Measurements from ENCODE around the gene MACROD2.

The MACROD2 gene

DNA sequence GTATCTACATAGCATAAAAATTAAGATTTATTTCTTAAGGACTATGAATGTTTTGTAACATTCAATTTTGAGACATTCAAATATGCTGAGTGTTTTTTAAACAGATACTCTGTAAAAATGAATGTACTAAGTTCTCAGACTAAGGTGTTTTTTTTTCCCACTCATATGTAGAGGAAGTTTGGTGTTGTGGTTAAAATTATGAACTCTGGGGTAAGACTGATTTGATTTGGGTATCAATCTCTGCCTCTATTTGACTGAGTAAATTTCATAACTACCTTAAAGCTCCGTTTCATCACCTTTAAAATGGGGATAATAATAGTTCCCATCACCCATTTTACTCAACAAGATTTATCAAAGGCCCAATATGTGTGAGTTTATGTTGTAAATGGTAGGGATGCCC lies 728.7 kb downstream of the MACROD2 start:
- no peak for DNase-seq

DNA sequence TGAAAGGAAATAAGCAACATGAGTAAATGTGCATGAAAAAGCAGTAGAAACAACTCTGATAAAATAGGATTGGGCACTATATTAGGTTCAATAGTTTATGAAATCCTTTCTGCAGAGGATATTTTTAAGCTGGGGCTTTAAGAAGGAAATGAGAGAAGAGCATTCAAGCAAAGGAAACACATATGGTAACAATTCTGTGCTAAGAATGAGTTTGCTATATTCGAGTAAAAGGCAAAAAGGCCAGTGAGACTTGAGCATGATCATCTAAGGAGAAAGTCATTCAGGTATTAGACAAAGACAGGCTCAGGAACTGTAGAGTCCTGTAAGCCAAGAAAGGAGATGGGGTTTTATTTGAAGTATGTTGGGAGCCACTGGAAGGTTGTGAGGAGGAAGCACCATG lies 729.2 kb downstream of the MACROD2 start:
- DNase-seq: no peak

DNA sequence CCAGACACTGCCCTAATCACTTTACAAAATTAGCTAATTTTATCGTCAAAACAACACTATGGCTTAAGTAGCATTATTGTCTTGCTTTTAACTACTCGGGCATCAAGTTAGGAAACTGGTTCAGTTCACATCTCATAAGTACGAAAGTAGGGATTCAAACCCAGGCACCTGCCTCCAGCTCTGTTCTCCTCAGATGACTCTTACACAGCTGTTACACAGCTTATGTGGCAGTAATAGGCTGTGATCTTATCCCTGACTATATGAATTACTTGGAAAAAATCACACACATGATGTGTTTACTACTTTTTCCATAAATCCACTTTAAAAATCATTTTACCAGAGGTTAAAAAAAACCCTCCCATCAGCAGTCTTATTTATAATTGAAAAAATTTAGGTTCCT lies 731.3 kb downstream of the MACROD2 start:
- DNase-seq: no peak

DNA sequence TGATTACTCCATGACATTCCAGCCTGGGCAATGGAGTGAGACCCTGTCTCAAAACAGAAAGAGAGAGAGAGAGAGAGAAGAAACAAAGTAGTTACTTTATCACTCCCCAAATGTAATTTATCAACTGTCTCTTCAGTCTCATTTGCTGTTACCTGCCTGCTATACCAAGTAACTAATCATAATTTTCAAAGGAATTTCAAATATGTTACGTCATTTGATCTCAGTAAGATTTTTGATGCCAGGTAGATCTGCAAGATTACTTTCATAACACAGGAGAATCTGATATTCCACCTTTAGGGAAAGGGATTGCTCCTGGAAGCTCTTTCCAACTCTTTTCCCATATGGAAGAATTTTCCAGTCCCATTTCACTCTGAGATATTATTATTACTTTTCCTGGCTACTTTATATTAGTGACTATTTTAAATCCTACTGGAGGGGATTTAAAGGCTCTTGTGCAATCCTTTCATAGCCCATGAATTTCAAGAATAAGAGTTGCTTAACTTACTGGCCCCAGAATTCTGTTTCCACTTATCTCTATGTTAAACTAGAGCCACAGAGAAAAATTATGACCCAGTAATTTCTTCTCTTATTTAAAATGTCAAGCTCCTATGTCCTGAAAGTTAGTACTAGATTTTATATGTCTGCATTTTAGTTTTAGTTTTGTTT lies 732.3 kb downstream of the MACROD2 start:
- DNase-seq: no peak

DNA sequence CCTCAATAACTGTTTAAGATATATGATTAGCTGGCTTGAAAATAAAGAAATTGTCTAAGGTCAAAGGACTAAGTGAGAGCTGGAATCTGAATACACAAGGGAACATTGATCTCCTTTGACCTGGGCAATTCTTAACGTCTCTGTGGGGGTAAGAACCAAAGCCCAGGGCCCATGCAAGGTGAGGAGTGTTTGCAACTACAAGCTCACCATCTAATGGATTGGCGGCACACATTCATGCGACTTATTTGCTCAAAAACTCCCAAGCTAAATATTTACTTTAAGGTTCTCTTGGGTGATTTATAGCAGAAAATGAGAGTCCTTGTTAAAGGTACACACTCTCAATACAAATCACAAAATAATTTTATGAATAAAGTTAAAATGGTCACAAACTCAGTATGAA lies 734.1 kb downstream of the MACROD2 start:
- no peak for DNase-seq

DNA sequence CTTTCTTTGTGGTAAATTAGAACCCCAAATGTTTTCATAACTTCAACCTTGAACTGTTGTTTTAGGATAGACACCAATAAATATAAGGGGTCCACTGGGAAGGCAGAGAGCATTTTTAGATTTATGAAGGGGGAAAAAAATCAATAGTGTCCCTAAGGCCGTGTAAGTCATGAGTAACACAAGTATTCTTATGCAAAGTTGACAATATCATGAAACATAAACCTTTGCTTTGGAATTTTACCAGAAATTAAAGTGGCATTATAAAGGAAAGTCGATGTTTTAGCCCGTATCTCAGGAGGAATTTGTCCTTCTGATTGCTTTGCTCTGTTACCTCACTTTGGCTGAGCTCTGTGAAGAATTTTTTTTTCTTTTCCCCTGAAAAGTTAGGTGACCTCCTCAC lies 737.0 kb downstream of the MACROD2 start:
- DNase-seq: no peak

DNA sequence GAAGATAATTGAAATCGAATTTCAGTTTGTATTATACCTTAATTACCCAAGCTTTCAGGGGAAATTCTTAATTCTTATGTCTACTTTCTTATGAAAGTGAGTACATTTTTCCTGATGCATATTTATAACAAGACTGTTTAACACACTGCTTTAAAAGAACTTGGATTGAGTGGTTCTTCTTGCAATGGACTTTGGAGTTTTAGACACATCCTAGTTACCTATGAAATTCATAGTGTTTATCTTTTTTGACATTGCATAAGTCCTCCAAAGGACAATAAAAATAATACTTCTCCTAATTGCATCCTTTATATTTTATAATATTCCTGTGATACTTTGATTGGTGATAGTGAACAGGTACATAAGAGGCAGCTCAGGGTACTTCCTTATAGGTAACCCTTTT lies 737.7 kb downstream of the MACROD2 start:
- DNase-seq: no peak

DNA sequence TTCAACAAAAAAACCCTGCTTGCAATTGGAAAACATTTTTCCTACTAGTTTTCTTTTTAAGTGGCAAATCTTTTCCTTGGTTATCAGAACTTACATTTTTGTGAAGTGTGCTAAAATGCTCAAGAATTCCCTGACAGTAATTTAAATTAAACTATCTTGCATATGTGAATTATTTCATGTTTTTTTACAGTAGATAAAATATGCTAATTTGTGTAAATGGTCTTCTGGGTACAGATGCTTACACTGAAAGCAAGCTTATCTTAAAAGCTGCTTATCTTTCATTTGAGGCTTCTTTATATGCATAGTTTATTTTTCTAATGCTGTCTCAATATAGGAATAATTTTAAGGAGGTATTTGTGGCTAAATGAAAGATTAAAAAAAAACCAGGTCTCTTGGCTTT lies 745.1 kb downstream of the MACROD2 start:
- no peak for DNase-seq

DNA sequence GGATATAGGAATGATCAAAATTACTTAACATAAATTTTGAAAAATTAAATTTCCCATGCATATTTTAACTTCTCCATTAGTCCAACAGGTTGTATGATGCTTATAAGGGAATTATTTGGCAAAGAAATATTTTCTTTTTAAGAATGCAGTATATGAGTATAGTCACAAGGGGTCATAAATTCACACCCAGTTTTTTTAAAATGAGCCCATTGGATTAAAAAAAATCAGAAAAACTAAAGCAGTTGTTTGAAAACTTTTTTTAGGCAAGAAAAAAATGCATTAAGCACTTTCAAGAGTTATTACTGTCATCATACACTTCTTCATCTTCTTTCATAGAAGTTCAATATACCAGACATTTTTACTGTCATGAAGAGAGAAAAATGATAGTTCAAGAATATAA lies 746.3 kb downstream of the MACROD2 start:
- no peak for DNase-seq

DNA sequence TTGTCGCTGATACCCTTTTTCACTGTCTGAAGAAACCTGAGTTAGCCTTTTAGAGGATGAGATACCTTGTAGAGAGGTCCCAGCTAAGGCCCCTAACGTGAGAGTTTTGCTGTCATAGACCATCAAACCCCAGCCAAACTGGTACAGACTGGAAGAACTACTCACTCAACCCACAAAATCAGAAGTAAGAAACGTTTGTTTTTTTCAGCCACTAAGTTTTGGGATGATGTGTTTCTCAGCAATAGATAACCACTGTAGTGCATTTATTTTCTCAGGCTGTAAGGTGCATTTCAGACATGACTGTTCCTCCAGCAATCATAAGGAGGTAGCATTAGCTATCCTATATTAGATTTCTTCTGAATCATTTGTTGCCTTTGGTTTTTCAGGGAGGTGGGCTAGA lies 749.4 kb downstream of the MACROD2 start:
- DNase-seq: no peak

DNA sequence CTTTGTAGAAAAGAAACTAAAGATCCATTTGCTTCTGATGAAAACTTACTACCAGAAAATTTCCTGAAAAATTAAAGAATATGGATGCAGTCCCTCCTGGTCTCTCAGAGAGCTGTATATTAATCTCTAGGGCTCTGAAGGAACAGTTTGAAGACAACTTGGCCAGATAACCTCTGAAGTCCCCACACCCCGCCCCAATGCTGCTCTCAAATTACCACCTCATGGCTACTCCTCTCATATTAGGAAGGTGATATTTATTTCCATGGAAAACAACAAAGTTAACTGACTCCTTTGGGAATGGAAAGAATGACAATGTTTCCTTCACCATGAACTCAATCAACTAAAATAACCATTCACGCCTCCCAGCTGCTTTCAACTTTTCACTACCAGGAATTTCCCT lies 750.5 kb downstream of the MACROD2 start:
- no peak for DNase-seq

DNA sequence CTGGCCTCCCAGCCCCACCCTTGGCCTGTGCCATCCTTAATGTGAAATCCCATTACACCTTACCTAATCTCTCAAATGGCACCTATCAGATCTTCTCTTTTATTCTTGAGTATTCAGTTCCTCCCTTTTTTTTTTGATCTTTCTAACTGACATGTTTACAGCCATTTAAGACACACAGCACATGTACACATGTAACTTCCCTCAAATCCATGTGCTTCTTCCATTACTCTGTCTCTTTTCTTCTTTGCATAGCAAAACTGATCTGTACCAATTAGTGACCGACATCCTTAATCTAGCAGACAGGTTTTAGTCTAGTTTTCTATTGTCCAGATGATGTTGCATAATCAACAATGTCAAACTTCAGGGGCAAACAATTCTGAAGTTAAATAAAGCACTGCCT lies 755.9 kb downstream of the MACROD2 start:
- DNase-seq: no peak

DNA sequence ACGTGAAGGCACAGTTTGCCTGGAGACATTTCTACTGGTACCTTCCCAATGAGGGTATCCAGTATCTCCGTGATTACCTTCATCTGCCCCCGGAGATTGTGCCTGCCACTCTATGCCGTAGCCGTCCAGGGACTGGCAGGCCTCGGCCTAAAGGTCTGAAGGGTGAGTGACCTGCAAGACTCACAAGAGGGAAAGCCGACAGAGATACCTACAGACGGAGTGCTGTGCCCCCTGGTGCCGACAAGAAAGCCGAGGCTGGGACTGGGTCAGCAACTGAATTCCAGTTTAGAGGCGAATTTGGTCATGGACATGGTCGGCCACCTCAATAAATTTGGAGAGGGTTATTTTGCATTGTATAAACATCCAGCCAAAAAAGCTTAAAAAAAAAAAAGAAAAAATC lies 762.4 kb downstream of the MACROD2 start:
- no peak for DNase-seq

DNA sequence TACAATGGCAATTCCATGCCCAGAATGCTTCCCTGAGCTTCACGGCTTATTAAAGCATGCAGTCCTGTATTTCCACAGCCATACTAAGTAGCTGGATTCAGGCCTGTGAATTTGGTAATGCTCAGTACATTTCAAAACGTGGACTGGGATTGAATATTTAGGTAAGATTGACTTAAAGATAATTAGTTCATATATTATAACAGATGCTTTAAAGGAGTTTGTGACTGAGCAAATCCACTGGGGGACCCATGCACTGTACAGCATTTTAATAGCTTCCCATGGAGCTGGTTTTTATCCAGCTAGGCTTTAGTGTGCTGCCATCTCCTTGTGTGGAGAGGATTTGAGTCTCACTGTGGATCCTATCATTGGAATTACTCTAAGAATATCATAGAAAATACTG lies 763.0 kb downstream of the MACROD2 start:
- DNase-seq: no peak

DNA sequence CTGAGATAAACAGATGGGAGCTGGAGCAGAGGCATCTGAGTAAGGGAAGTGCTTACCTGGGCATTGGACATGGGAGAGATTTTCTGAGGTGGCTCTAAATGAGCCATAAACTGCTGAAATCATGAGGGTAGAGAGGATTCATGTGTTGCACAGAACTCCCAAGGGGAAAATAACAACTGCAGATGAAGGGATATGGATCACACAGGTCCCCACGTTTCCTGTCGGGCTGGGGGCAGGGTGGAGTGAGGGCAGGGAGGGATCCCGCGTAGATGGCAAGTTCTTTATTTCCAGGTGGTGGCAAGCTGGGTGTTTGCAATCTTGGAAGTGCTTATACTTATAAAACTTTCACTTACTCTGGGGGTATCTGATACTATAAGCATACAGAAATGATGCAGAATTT lies 764.7 kb downstream of the MACROD2 start:
- DNase-seq: no peak

DNA sequence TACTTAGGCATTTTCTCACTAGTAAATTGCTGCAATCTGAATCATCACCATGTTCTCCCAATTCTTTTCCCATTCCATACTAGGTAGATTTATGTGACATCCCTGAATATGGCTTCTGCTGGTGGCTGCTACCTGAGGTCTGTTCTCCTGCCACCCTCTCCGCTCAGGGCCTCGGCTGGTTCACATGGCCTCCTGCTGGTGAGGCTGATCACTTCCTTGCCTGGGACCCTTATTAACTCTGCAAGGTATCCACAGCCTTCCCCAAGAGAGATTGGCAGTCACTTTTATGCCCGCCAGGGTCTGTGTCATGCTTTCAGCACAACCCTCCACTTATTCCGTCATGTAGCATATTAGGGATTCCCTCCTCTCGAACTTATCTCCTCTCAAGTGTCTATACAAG lies 766.6 kb downstream of the MACROD2 start:
- no peak for DNase-seq

DNA sequence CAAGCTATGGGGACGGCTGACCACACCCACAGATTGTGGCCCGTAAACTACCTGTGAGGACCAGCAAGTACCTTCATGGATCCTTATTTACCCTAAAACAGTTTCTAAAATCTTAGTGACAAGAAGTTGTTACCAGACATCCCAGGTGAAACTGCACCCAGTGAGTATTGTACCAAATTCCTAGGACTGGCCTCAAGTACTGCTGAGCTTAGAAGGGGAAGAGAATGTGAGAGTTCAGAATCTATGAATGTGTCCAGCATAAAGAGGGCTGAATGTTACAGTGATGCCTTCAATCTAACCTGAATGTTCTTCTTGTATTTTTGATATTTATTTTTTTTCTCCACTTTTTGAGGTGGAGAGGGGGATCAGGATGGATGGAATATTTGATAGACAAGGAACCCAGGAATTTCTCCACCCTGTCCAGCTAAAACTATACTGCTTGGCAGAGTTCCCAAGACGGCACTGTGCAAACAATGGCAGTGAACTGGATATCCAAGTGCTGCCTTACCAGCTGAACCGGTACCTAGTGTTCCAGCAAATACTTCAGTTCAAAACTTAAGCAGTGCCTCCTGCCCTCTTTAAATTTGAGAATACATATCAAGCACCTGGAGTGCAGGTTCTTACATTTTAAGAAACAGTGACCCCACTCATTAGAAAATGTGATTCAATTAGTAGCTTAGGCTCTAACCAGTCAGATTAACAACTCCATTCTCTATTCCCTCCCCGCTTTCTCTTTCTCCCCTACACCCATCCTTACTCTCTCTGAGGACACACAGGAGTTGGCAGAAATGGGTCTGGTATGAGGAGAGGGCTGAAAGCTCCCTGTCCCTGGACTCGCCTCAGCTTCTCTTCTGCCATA lies 769.4 kb downstream of the MACROD2 start:
- DNase-seq: no peak

DNA sequence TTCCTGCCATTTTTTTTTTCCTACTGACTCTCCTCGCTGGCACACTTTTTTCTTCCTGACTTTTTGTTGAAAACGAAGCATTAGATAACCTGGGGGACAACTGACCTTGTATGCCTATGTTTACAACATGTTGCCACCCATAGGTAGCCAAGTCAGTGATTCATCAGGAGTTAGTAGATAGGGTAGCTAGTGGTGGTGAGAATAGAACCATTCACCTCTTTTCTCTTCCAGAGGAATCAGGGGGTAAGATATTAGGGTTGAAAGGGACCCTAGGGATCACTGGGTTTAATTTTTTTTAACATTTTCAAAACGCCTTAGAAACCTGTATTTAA lies 770.0 kb downstream of the MACROD2 start:
- no peak for DNase-seq

DNA sequence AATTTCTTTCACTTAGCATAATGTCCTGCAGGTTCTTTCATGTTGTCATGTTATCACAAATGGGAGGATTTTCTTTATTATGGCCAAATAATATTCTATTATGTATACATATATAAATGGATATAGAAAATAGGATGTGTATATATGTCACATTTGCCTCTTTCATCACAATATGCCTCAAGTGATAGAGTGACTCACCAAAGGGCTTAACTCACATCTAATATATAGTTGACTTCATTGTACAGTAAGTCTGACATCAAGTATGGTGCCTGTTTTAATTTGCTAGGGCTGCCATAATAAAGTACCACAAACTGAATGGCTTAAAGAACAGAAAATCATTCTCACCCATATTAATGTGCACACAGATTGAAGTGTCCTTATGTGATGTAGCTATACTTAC lies 778.2 kb downstream of the MACROD2 start:
- DNase-seq: no peak

DNA sequence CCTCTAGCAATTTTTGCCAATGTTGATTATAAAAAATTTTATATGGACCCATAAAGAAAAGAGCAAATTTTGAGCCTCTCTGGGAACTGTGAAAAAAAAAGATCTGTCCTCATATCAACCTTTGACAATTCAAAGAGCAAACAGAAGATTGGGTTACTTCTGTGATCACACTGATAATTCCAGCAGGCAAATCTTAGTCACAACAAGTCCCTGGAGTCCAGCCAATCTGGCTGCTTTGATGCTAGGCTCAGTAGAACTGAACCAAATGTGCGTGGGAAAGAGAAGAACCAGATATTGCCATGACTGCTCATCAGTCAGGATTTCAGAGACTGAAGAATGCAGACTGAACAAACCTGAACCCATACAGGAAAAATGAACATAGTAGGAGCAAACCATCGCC lies 780.5 kb downstream of the MACROD2 start:
- DNase-seq: no peak

DNA sequence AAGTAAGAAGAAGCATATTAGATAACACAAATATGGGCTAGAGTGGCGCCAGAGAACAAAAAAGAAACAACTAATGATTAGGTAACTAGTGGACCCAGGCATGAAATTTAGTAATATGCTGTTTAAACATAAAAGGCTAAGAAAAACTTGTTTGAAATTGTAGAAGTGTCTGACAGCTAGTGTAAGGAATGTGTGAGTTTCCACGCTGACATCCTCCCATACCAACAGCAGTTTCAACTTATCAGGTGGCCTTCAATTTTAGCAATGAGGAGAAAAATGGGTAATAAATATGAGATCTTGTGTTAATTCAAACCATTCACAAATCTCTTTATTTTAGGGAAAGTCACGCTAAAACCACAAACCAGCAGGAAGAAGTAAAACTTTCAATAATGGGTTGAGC lies 782.3 kb downstream of the MACROD2 start:
- DNase-seq: no peak

DNA sequence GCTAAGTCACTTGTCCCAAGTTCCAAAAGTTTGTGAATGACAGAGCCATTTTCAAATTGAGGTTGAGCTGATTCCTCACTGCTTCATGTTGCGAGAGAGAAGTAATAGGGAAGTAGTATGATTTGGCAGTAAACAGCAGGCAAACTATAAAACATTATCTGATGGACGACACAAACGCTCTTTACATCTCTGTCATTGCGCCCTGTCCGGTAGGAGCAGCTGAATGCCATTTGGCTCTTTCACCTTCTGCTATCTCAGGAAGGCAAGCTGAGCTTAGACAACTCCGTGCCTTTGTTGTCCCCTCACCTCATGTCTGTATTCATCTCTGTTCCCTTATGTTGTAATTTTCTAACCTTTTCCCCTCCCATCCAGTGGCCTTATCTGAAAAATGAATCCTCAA lies 782.8 kb downstream of the MACROD2 start:
- DNase-seq: no peak

DNA sequence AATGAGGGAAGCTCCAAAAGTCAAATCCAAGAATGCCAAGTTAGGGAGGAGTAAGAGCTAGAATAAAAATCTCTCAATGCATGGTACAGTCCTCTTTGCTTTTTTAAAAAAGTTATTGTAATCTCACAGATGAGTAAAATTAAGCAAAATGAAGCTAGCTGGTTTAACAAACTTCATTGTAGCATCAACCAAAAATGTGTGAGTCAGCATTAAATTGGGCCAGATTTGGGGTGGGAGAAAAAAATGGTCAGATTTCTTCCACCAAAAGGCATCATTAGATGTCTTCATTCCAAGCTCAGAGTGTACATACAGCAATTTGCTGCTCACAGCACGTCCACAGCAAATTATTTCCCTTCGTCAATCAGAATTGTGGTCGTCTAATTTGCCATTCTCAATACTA lies 783.6 kb downstream of the MACROD2 start:
- DNase-seq: no peak

DNA sequence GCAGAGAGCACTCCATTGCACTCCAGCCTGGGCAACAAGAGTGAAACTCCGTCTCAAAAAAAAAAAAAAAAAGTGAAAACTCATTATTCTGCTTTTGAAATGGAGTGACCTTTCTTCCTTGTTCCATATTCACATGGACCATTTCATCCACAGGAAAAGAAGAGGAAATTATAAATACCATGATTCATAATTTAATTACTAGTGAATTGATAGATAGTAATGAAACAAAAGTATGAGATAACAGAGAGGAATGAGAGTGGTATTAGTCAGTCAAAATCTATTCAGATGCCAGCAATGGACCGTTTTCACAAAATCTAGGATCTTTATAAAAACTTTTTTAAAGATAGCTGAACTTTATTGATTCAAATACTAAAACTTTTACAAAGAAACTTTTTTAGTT lies 785.2 kb downstream of the MACROD2 start:
- DNase-seq: no peak

DNA sequence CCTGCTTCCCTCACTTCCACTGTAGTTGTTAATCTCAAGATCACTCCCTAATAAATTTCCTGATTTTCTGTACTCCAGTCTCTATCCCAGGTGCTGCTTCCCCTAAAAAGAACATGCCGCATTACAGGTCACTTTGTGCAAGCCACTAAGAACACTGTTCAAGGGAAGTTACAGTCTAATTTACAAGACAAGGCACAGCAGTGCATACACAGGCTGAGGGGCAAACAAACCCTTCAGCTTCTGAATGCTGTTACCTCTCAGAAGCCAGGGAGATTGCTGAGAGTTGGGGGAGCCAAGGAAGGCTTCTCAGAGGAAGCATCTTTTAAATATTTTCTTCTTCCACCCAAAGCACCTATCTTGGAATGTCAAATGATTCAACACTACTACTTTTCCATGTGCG lies 787.4 kb downstream of the MACROD2 start:
- no peak for DNase-seq

Measured in suppressor macrophage treated with lipopolysaccharide for 1 hour (primary cell).